HG03139 (cell line): ENCODE data around the gene PLAC8.
A peak's percentile ranks its signal among the peaks of the same experiment; 100 is the strongest.
"Not testable (repeated sequence)": the region's sequence is repeated elsewhere in the genome, so short reads cannot be mapped to it uniquely, and the experiment has no call there.

Source experiments
- ATAC-seq: cut with Tn5 transposase; IDR thresholded peaks from one replicate; pipeline ENCODE4 v1.9.1; 2021; ENCODE audit not compliant: unreplicated experiment

Gene PLAC8

DNA sequence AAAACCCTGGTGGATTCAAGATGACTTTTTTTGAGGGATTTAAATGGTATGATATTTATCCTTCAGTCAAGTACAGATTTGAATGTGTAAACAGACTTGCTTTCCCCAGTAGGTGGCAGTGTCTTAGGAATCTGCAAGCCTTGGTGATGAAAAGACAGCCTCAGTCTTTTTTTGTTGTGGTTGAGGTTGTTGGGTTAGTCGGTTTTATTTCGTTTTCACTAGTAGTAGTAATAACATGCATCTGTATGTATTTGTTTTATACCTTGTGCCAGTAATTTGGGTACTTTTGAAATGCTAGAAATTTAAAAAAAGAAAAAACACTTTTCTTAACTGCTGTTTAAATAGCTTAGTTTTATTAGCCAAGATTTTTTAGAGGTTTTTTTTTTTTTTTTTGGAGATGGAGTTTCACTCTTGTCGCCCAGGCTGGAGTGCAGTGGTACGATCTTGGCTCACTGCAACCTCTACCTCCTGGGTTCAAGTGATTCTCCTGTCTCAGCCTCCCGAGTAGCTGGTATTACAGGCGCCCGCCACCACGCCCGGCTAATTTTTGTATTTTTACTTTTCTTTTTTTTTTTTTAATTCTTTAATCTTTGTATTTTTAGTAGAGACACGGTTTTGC, 40.3 kb downstream of the PLAC8 start:
- peak; percentile 68 for ATAC-seq

DNA sequence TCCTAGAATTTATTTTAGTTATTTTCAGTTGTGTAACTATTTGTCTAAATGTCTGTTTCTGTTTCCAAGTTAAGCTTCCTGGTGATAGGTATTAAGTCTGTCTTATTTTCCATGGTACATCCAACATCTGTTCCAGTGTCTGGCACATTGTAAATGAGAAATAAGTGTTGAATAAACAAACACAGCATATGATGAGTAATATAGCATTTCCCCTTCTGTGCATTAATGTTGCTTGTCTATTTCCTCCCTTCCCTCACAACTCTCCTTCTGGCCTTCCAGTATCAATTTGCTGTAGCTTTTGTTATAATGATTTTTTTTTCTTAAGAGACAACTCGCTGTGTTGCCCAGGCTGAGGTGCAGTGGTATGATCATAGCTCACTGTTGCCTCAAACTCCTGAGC, 43.4 kb downstream of the PLAC8 start:
- no peak for ATAC-seq

DNA sequence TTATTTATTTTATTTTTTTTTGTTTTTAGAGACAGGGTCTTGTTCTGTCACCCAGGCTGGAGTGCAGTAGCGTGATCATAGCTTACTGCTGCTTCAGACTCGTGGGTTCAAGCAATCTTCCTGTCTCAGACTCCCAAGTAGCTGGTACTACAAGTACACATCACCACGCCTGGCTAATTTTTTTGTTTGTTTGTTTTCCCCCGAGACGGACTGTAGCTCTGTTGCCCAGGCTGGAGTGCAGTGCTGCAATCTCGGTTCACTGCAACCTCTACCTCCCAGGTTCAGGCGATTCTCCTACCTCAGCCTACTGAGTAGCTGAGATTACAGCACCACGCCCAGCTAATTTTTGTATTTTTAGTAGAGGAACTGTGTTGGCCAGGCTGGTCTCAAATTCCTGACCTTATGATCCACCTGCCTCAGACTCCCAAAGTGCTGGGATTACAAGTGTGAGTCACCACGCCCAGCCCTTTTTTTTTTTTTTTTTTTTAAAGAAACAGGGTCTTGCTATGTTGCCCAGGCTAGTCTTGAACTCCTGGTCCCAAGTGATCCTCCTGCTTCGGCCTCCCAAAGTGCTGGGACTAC, 47.4 kb downstream of the PLAC8 start:
- no peak for ATAC-seq

DNA sequence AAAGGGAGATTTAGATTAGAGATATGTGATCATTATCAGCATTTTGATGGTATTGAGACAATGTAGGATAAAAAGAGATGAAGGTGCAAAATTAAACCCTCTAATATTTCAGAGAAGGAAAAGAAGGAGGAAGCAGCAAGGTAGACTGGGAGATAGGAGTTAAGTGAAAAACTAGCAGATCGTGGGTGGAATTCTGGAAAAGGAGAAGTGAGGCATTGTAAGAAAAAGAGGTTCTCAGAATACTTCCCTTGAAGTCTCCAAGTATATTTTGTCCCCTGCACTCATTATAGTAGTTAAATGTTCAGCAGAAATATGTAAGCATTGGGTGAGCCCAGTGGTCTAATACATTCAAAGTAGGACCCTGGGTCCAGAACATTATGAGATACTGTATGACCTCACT, 49.3 kb downstream of the PLAC8 start:
- ATAC-seq = no peak

DNA sequence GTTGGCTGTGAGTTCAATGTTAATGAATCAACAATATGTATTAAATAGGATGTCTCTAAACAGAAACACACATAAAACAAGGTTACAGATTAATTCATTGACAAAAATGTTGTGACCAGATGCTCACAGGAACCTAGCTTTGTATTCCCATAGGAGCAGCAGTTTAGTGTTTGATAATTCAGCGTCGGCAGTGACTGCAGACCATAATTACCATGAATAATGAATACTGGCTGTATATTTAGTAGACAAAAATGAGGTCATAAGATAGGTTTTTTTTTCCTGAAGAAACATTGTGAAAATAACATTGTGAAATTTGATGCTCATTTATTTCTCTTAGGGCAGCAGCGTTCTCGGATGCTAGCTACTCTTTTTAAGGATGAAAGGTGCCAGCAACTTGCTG, 51.8 kb downstream of the PLAC8 start:
- ATAC-seq = no peak

DNA sequence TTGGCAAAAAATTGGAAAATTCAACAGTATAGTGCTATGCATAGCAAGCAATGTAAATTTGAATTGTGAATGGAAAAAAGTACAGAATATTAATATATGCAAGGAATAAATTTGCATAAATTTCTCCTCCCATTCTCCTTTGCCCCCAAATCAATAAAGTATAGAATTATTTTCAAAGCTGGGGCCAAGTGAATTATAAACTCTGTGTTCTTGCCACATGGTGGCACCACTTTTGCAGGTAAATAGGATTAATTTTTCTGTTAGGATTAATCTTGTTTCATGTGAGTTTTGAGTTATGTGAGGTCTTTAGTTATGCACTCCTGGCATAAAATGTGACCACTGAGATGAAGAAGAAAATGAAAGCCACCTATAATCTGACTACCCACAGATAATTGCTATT, 59.6 kb downstream of the PLAC8 start:
- no peak for ATAC-seq

DNA sequence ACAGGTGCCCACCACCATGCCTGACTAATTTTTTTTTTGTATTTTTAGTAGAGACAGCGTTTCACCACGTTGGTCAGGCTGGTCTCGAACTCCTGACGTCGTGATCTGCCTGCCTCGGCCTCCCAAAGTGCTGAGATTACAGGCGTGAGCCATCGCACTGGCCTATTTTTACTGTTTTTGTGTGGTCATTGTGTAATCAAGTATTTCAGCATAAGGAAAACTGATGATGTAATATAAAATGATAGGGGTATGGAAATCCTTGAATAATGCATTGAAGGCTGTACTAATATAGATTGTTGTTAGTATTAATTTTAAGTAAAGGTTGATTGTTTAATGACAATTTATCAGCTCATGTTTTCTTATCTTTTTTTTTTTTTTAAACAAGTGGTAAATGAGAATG, 65.7 kb downstream of the PLAC8 start:
- not testable (repeated sequence) for ATAC-seq

DNA sequence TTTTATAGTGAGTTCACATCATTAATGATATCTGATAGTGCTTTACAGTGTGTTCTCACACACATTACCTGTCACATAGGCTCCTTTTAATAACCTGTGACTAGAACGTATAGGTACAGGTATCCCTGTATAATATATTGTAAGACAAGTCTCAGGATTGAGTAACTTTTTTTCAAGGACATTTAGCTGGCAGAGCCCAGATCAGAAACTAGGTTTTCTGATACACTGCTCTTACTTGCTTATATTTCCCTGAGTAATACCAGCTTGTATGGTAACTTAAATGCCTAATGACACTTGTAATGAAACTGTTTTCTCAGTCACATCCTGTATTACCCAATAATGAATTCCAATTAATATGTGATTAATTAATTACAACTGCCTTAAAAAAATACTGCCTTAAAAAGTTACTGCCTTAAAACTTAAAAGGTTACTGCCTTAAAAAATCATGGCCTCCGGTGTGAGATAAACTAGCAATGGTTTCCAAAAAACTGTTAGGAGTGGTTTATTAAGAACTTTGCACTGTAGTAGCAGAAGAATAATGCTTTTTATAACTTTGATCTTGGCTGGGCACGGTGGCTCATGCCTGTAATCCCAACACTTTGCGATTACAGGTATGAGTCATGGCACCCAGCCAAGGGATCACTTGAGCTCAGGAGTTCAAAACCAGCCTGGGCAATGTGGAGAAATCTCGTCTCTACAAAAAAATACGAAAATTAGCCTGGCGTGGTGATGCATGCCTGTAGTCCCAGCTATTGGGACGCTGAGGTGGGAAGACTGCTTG, 67.6 kb downstream of the PLAC8 start:
- ATAC-seq = no peak

DNA sequence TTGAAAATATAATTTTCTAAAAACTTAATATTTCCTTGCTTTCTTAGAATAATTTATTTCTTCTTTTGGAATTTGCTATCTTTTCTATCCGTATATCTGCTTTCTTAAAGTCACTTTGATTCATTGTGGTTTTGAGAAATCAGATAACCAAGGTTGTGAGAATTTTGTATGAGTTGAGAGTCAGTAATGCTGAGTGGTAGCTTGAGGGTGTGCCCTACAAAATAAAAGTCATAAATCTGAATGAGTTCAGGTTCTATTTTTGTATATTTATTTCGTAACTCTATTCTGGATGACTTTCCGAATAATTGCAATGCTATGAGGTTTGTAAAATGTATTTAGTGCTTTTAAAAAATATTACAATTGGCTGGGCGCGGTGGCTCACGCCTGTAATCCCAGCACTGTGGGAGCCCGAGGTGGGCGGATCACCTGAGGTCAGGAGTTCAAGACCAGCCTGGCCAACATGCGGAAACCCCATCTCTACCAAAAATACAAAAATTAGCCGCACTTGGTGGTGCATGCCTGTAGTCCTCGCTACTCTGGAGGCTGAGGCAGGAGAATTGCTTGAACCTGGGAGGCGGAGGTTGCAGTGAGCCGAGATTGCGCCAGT, 70.6 kb downstream of the PLAC8 start:
- no peak for ATAC-seq

DNA sequence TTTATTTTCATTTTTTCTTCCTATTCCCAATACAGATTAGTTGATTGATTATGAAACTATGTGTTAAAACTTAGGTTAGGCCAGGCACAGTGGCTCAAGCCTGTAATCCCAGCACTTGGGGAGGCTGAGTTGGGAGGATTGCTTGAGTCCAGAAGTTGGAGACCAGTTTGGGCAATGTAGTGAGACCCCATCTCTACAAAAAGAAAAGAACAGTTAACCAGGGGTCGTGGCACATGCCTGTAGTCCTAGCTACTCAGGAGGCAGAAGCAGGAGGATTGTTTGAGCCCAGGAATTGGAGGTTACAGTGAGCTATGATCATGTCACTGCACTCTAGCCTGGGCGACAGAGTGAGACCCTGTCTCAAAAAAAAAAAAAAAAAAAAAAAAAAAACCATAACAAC, 71.4 kb downstream of the PLAC8 start:
- not testable (repeated sequence) for ATAC-seq

DNA sequence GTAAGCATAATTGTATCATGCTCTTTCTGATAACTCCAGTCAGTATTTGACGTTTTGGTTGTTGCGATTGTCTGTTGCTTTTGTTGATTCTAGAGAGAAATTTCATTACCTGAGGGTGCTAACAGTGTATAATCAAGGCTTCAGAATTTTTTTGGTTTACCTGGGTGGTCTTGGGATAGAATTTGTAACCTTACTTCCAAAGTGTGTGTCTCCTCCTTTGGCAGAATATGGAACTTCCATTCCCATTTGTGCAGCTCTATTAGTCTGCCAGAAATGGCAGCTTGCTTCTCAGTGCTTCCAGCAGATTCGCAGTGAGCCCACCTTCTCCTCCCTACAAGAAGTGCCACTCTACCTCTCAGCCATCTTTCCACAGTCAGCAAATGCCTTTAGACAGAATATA, 74.3 kb downstream of the PLAC8 start:
- ATAC-seq = no peak
